GM19328 (cell line): ENCODE measurements around the gene NDC80.
A peak's percentile ranks its signal among the peaks of the same experiment; 100 is the strongest.
"Not testable (repeated sequence)": the region's sequence is repeated elsewhere in the genome, so short reads cannot be mapped to it uniquely, and the experiment has no call there.

Experiments
- ATAC-seq: cut with Tn5 transposase; IDR thresholded peaks from one replicate; pipeline ENCODE4 v1.9.1; 2021; ENCODE audit warnings: mild to moderate bottlenecking, moderate library complexity; ENCODE audit not compliant: unreplicated experiment

The NDC80 gene

GRCh38 chr18:2618009-2618408 lies 46.7 kb downstream of the NDC80 start:
- ATAC-seq, result no peak

GRCh38 chr18:2625217-2625616 lies 53.9 kb downstream of the NDC80 start:
- ATAC-seq, result no peak

GRCh38 chr18:2627821-2628276 lies 56.5 kb downstream of the NDC80 start:
- no peak for ATAC-seq

- ATAC-seq, result no peak
Observed at GRCh38 chr18:2629003-2629402, 57.6 kb downstream of the NDC80 start.

GRCh38 chr18:2635586-2635985 lies 64.2 kb downstream of the NDC80 start:
- no peak for ATAC-seq

DNA sequence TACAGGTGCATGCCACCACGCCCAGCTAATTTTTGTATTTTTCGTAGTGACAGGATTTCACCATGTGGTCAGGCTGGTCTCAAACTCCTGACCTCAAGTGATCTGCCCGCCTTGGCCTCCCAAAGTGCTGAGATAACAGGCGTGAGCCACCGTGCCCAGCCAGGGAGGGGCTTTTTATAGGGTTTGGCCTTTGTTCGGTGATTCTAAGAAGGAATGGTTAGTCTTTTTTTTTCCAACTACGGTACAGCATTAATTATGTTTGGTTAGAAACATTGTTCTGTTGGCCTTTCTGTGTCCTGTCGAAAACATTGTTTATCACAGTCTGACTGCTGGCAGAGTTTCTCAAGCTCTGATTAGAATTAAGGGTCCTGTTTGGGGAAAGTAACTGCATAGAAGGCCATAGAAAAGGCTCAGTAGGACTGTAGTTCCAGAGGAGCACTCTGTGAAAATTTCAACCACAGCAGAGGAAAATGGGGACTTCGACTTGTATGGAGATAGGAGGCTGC lies 64.8 kb downstream of the NDC80 start:
- no peak for ATAC-seq

DNA sequence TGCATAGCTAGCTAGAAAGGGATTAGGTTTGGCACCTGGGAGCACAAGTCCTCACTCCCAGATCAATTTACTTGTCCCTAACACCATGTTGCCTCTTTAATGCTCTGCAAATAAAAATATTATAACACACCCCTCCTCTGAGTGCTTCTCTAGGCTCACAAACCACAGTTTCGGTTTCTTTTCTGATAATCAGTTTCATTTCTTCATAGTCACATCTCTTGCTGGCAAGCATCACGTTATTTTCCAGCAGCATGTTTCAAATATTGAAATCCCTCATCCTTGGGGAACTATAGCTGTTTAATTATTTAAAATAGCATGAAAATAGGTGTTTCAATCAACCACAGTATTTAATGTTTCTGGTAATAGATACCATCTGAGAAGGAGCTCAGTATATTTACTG lies 70.3 kb downstream of the NDC80 start:
- peak; percentile 47 for ATAC-seq

GRCh38 chr18:2642771-2643170 lies 71.4 kb downstream of the NDC80 start:
- no peak for ATAC-seq

DNA sequence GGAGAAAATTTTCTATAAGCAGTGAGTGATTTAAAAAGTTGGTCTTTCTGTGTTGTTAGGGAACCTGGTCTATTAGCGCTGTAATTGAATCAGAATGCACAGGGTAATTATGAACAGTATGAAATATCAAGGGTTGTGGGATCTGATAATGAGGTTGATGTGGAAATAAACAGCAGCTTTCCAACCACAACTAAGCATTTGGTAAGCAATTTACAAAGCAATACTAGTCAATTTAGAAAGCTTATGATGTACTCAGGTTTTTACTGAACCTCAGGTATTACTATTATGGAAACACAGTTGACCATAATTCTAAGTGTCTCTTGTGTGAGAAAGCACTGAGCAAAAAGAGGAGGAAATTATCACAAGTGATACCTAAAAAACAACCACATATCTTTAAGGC lies 73.2 kb downstream of the NDC80 start:
- no peak for ATAC-seq

DNA sequence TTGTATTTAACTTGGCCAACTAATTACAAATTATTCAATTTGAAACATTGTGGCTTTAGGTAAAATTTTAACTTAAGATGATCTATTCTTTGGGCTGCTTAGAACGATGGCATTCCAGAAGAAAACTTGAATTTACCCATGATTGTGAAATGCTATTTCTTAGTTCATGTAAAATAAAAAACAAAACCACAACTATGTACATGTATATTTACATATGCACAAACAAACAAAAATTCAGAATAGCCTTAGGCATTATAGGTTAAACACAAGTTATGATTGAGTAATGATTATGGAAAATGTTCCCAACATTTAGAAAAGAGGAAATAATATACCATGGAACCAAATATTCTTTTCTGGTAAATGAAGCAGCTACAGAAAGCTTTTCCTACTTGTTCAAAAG lies 80.6 kb downstream of the NDC80 start:
- ATAC-seq, result no peak

DNA sequence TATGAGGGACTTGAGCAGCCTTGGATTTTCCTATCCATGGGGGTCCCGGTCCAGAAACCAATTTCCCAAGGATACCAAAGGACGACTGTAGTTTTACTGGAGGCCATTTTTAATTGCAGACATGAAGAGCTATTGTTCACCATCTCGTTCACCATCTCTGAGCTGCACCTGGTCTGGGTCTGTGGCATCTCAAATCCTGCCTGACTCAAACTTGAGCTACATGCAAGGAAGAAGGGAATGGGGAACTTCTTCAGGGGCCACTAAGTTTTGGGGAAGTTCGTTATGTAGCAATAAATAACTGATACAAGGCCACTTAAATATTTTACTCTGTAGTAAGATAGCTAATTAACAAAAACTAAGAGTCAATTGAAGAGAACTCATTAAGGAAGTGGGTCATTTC lies 82.1 kb downstream of the NDC80 start:
- ATAC-seq, result no peak

DNA sequence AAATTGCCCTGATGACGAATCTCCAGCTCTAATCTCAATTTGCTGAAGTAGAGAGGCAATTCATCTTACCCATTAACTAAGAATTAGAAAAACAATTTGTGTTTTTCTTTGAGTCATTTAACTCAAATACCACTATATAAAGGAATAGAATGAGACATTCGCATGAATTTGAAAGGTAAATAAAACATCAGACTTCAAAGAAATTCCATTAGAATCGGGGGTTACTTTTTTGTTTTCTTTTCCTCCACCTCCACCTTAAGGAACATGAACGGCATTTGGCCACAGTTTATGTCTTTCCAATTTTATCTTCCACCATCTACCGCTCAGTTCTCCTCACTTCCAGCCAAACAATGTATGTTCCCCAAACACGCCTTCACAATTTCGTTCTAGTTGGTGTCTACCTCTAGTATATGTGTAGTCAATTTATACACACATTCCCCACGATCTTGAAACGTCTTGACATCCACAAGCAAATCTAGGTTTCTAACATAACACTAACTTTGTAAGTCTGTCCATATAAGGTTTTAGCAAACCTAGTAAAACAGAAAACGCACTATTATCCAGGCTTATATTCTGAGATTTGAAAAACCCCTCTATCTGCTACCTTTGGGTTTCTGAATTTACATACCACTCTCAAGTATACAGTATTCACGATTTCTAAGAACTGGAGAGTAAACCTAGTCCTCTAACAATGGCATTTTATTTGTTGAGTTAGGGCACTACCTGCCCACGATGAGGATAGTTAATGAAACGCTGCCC lies 83.0 kb downstream of the NDC80 start:
- ATAC-seq, result no peak

GRCh38 chr18:2654928-2655177 lies 83.5 kb downstream of the NDC80 start:
- ATAC-seq, result peak; percentile 25

- ATAC-seq, result peak; percentile 63
Observed at GRCh38 chr18:2655178-2655953, 84.0 kb downstream of the NDC80 start, which contains the start of gene SMCHD1. TSS of gene SMCHD1 (plus strand) at chr18:2655726. CDS start at chr18:2656076, 350 bp downstream.

GRCh38 chr18:2655954-2656236 lies 84.5 kb downstream of the NDC80 start:
- ATAC-seq, result peak; percentile 26

DNA sequence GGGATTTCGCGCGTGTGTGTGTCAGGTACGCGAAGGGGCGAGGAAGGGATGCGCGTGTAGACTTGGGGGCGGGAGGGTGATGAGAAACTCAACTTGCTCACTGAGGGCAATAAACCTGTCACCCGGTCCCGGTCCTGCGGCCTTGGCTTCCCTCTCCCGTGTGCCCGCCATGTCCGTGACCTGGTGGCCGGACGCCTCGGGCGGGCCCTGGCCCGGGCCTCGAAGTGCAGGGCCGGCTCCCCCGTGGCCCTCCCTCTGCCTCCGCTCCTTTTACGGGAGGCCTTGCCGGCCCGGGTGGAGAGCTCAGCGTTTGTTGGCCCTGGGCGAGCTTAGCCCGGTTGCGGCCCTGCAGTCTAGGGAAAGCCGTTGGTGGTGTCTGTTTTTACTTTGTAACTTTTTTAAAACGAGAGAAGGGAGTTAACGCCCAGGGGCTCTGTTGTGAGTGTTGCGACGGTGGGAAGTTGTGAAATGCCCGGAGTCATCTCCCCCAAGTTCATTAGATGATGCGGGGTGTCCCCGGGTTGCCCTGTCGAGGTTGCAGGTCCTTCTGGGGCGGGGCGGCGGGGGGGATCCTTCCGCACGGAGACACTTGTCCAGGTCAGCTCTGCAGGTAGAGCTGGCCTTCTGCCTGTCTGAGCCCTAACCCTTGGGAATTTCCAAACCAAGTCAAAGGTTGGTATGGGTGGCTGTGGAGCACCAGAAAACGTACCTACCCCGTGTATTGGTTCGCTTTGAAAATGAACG lies 85.1 kb downstream of the NDC80 start:
- peak; percentile 2 for ATAC-seq

DNA sequence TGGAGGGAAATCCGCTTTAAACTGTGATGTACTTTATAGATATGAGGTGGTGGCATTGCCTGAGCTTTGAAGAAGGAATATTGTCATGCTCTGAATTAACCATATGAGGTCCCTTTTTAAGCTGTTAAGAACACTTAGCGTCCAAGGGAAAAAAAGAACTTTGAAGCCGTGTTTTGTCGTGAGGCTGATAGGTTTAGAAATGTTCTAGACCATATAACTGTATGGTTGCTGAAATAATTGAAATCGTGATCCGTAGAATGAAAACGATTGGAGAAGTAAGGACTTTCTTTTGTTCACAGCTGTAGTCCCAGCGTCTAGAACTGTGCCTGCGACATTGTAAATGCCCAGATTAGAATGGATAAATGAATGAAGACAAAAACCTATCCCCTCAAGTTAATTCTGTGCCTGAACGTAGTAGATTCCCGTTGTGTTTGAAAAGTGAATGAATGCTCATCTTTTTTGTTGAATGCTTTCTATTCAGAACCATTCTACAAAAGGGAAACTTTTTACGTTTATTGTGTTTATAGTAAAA lies 85.7 kb downstream of the NDC80 start:
- no peak for ATAC-seq

DNA sequence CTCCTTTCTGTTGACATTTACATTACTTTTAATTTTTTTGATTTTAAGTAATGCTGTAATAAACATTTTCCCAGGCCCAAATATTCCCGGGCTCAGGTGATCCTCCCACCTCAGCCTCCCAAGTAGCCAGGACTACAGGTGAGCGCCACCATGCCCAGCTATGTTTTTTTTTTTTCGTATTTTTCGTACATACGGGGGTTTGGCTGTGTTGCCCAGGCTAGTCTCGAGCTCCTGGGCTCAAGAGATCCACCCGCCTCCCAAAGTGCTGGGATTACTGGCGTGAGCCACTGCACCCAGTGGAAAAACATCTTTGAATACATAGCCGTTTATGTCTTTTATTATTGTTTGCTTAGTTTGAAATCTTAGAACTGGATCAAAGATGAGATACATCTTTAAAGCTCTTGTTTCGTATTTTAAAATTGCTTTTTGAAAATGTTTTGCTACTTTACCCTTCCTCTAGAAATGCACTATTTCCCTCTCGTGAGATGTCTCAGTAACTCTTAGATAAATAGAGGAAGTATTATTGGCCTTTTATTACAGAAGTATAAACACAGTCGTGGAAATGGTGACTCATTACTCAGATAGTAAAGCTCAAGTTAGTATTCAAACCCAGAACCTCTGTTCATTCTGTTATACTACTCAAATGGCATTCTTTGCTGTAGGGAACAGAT lies 86.6 kb downstream of the NDC80 start:
- ATAC-seq, result no peak

DNA sequence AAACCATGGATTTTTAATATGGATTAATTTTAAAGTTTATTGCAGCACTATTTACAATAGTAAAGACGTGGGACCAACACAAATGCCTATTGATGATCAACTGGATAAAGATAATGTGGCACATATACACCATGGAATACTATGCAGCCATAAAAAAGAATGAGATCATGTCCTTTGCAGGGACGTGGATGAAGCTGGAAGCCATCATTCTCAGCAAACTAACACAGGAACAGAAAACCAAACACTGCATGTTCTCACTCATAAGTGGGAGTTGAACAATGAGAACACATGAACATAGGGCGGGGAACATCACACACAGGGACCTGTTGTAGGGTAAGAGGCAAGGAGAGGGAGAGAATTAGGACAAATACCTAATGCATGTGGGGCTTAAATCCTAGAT lies 89.5 kb downstream of the NDC80 start:
- ATAC-seq, result not testable (repeated sequence)

DNA sequence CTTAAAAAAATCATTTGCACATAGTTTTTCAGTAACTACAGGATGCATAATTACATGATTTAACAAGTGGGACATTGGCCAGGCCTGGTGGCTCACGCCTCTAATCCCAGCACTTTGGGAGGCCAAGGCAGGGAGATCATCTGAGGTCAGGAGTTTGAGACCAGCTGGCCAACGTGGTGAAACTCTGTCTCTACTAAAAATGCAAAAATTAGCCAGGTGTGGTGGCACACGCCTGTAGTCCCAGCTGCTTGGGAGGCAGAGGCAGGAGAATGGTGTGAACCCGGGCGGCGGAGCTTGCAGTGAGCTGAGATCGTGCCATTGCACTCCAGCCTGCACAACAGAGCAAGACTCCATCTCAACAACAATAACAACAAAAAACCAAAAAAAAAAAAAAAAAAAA lies 90.9 kb downstream of the NDC80 start:
- not testable (repeated sequence) for ATAC-seq

- ATAC-seq, result no peak
Observed at GRCh38 chr18:2662990-2663389, 91.6 kb downstream of the NDC80 start.
